ENCODE measurements around the gene CRISP2. TPM values are rescaled to one million over a fixed set of nuclear protein-coding genes. Genes with fewer than 3 reads are reported as not detected.

The CRISP2 gene
- total RNA-seq, 4 donors from 2014 or later = not detected

- intact Hi-C loops (cut with DNase I) = no loop called here
- DNase-seq (ENCODE audit: extremely low spot score) = no peak
- WGBS = 73% methylated on average over 1 of the region's 1 CpG
These were observed 37.5 kb downstream of the CRISP2 start for GRCh38 chr6:49675816-49676215.

GRCh38 chr6:49668083-49668511 is 45.2 kb downstream of the CRISP2 start:
- Histone ChIP-seq H3K36me3 (no peaks in the 10 kb centered on the region), H3K27ac (replicated peaks in 1 of 4) (no peak overlapping the region), H3K4me1 (no peaks in the 10 kb centered on the region), H3K4me3 (no peak overlapping the region), H3K27me3 (no peaks in the 10 kb centered on the region), H3K9me3 (peaks cover 0 to 4% (median 0%) of the 10 kb centered on the region in 4 donors)
- DNase-seq (ENCODE audit: extremely low spot score) = no peak
- intact Hi-C loops (cut with DNase I) = no loop called here
- TF ChIP-seq EP300 (IDR thresholded peaks at IDR 0.05) (no peak), POLR2AphosphoS5 (IDR thresholded peaks at IDR 0.05) (no peak), CTCF (IDR thresholded peaks at IDR 0.05) (no peak), POLR2A (IDR thresholded peaks at IDR 0.05; ENCODE audit: low read depth) (no peak)

More at GRCh38 chr6:49675816-49676215, 37.5 kb downstream of the CRISP2 start:
- Histone ChIP-seq H3K4me1 (no peaks in the 10 kb centered on the region), H3K9me3 (peaks cover 0 to 4% (median 0%) of the 10 kb centered on the region in 4 donors), H3K36me3 (no peaks in the 10 kb centered on the region), H3K4me3 (no peak overlapping the region), H3K27me3 (no peaks in the 10 kb centered on the region), H3K27ac (replicated peaks in 1 of 4) (no peak overlapping the region)
- TF ChIP-seq EP300 (IDR thresholded peaks at IDR 0.05) (no peak), POLR2A (IDR thresholded peaks at IDR 0.05; ENCODE audit: low read depth) (no peak), CTCF (IDR thresholded peaks at IDR 0.05) (no peak), POLR2AphosphoS5 (IDR thresholded peaks at IDR 0.05) (no peak)

- no peak for TF ChIP-seq POLR2AphosphoS5 (IDR thresholded peaks at IDR 0.05)
- TF ChIP-seq POLR2A (IDR thresholded peaks at IDR 0.05; ENCODE audit: low read depth) = no peak
- TF ChIP-seq CTCF (IDR thresholded peaks at IDR 0.05) = no peak
- TF ChIP-seq EP300 (IDR thresholded peaks at IDR 0.05) = no peak
- 56% methylated on average over 5 of the region's 5 CpGs for WGBS
- intact Hi-C loops (cut with DNase I) = no loop called here
- Histone ChIP-seq H3K27me3 (no peaks in the 10 kb centered on the region), H3K36me3 (no peaks in the 10 kb centered on the region), H3K9me3 (peaks cover 0 to 3% (median 0%) of the 10 kb centered on the region in 4 donors), H3K27ac (replicated peaks in 1 of 4) (no peak overlapping the region), H3K4me3 (no peak overlapping the region), H3K4me1 (no peaks in the 10 kb centered on the region)
- no peak for DNase-seq (ENCODE audit: extremely low spot score)
These were observed 46.2 kb downstream of the CRISP2 start for GRCh38 chr6:49666930-49667757.

GRCh38 chr6:49666480-49666879 is 46.9 kb downstream of the CRISP2 start:
- no peak overlapping the region for H3K4me3 ChIP-seq

More at GRCh38 chr6:49666480-49666879, 46.9 kb downstream of the CRISP2 start:
- Histone ChIP-seq H3K9me3 (no peaks in the 10 kb centered on the region), H3K36me3 (no peaks in the 10 kb centered on the region), H3K4me1 (no peaks in the 10 kb centered on the region), H3K27ac (replicated peaks in 1 of 4) (no peak overlapping the region), H3K27me3 (no peaks in the 10 kb centered on the region)
- WGBS = 56% methylated on average over 1 of the region's 1 CpG
- TF ChIP-seq CTCF (IDR thresholded peaks at IDR 0.05) = no peak
- TF ChIP-seq POLR2AphosphoS5 (IDR thresholded peaks at IDR 0.05) = no peak
- no peak for TF ChIP-seq POLR2A (IDR thresholded peaks at IDR 0.05; ENCODE audit: low read depth)
- no peak for TF ChIP-seq EP300 (IDR thresholded peaks at IDR 0.05)
- DNase-seq (ENCODE audit: extremely low spot score) = no peak
- intact Hi-C loops (cut with DNase I) = no loop called here
